ENCODE data around the gene ZNF618. TPM values are rescaled to one million over a fixed set of nuclear protein-coding genes. Genes with fewer than 3 reads are reported as not detected.

The ZNF618 gene
- polyA plus RNA-seq, 1 of the 3 experiments (the other 2 are of a cell fraction) = 6.2 TPM

GRCh38 chr9:113842086-113842485 lies 34.0 kb upstream of the ZNF618 start (continued):
- no peak for TF ChIP-seq MEF2A (IDR thresholded peaks at IDR 0.05; ENCODE audit: borderline replicate concordance, low read depth)

DNA sequence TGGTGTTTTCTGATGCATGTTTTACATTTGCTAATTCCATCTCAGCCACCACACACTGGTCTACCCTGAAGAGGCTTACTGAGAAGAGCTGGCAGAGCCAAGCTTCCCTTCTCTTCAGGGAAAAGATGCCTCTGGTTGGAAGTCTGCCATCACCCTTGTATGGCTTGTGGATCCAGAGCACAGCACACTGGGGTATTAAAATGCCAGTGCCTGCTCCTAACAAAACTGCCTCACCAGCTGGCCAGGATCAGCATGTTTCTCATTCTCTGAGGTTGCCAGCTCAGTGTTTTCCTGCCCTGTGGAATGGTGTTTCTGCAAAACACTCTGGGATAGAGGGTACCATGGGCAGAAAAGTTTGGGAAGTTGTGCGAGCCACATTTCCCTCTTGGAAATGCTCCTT lies 31.6 kb upstream of the ZNF618 start:
- no peak overlapping the region for H3K4me3 ChIP-seq (ENCODE audit: low read depth in 2 of 2, low read length in 1 of 2)
- H3K79me2 ChIP-seq (ENCODE audit: insufficient read depth) = no peaks in the 10 kb centered on the region
- 69% methylated on average over 1 of the region's 1 CpG for WGBS (ENCODE audit: low lambda C conversion rate)
- H4K20me1 ChIP-seq (ENCODE audit: insufficient read depth) = no peaks in the 10 kb centered on the region
- H3K36me3 ChIP-seq (replicated peaks in 1 of 2; ENCODE audit: control insufficient read depth in 1 of 2, insufficient read depth in 2 of 2, low read length in 1 of 2) = no peaks in the 10 kb centered on the region
- CTCF ChIA-PET = interaction anchor here (2.3 kb wide), 1 partner anchor 32 kb away, joined by 7 read pairs; the partner anchor contains the start of gene ZNF618
- POLR2A ChIA-PET = no interaction called here
- H3K9me3 ChIP-seq = peaks cover 11% of the 10 kb centered on the region
- no peaks in the 10 kb centered on the region for H3F3A ChIP-seq (replicated peaks; ENCODE audit: insufficient read depth)
- TF ChIP-seq RXRA (IDR thresholded peaks at IDR 0.05; ENCODE audit: borderline replicate concordance, low read depth) = no peak
- TF ChIP-seq TEAD4 (IDR thresholded peaks at IDR 0.05; ENCODE audit: borderline replicate concordance, insufficient read depth) = no peak
- no peak for TF ChIP-seq YY1 (IDR thresholded peaks at IDR 0.05; ENCODE audit: low read depth)
- TF ChIP-seq IRF3 (IDR thresholded peaks at IDR 0.05; ENCODE audit: low read depth, low read length) = no peak
- no peak for TF ChIP-seq MEF2A (IDR thresholded peaks at IDR 0.05; ENCODE audit: borderline replicate concordance, low read depth)
- no peak for TF ChIP-seq TCF12 (IDR thresholded peaks at IDR 0.05)
- TF ChIP-seq NRF1 (IDR thresholded peaks at IDR 0.05; ENCODE audit: low read depth, low read length) = no peak
- no peak for TF ChIP-seq JUND (IDR thresholded peaks at IDR 0.05)
- no peak for TF ChIP-seq RCOR1 (IDR thresholded peaks at IDR 0.05; ENCODE audit: low read length)
- TF ChIP-seq POLR2AphosphoS5 (IDR thresholded peaks at IDR 0.05; ENCODE audit: low read depth, low read length) = no peak
- no peak for TF ChIP-seq GATA2 (CRISPR knock-in tag; IDR thresholded peaks at IDR 0.05)
- TF ChIP-seq GABPA (IDR thresholded peaks at IDR 0.05; ENCODE audit: low read depth) = no peak
- TF ChIP-seq, protein P1, sequence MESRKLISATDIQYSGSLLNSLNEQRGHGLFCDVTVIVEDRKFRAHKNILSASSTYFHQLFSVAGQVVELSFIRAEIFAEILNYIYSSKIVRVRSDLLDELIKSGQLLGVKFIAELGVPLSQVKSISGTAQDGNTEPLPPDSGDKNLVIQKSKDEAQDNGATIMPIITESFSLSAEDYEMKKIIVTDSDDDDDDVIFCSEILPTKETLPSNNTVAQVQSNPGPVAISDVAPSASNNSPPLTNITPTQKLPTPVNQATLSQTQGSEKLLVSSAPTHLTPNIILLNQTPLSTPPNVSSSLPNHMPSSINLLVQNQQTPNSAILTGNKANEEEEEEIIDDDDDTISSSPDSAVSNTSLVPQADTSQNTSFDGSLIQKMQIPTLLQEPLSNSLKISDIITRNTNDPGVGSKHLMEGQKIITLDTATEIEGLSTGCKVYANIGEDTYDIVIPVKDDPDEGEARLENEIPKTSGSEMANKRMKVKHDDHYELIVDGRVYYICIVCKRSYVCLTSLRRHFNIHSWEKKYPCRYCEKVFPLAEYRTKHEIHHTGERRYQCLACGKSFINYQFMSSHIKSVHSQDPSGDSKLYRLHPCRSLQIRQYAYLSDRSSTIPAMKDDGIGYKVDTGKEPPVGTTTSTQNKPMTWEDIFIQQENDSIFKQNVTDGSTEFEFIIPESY (IDR thresholded peaks at IDR 0.05; ENCODE audit: borderline replicate concordance, low read depth) = no peak
- no peak for TF ChIP-seq EZH2phosphoT487 (IDR thresholded peaks at IDR 0.05; ENCODE audit: borderline replicate concordance, low read depth)
- TF ChIP-seq FOXJ3 (CRISPR knock-in tag; IDR thresholded peaks at IDR 0.05) = no peak
- no peak for TF ChIP-seq REST (IDR thresholded peaks at IDR 0.05; ENCODE audit: low read depth, low read length)
- no peak for TF ChIP-seq EP300 (IDR thresholded peaks at IDR 0.05; ENCODE audit: borderline replicate concordance in 1 of 2, low read depth in 1 of 2, low read length in 1 of 2)
- TF ChIP-seq TAF1 (IDR thresholded peaks at IDR 0.05; ENCODE audit: borderline replicate concordance, low read depth, low read length) = no peak
- H3K4me1 ChIP-seq (ENCODE audit: control insufficient read depth in 1 of 2, insufficient read depth in 2 of 2, low read depth in 1 of 2, low read length in 1 of 2) = no peaks in the 10 kb centered on the region
- H3K9me2 ChIP-seq = no peaks in the 10 kb centered on the region
- H3K9ac ChIP-seq = no peak overlapping the region
- H3K27me3 ChIP-seq (ENCODE audit: insufficient read depth) = no peaks in the 10 kb centered on the region
- no peak for DNase-seq
- H2AFZ ChIP-seq (ENCODE audit: low read depth) = no peak overlapping the region
- H3K4me2 ChIP-seq = no peak overlapping the region
- no peak overlapping the region for H3K27ac ChIP-seq (ENCODE audit: low read depth in 2 of 2, low read length in 1 of 2)
